ENCODE data around the gene SPATA7.

Gene SPATA7

DNA sequence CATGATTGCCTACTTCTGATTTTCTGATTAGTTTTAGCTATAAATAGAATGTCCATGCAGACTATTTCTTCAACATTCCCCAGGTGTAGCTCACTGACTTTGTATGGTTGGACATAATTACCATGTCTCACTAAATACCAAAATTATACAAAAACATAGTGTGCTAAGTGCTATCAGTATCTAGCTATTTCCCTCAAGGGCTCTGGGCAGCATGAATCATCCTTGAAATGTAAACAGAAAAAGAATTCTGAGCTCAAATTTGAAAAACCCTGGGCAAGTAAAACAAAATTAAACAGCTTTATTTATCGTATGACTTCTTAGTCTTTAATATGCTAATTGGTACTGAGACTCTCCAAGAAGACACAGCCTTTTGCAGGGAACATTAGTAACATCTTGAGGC lies 82.9 kb downstream of the SPATA7 start:
- Histone ChIP-seq H3K4me2 (no peak overlapping the region), H3K36me3 (ENCODE audit: insufficient read depth) (no peaks in the 10 kb centered on the region), H3K27me3 (ENCODE audit: insufficient read depth, low read depth) (no peaks in the 10 kb centered on the region), H3K9ac (no peak overlapping the region), H4K20me1 (ENCODE audit: insufficient read depth) (no peaks in the 10 kb centered on the region), H3K4me3 (IDR thresholded peaks at IDR 0.05; ENCODE audit: insufficient read depth, low read depth, low read length) (no peak overlapping the region), H3K27ac (no peak overlapping the region), H3K4me1 (ENCODE audit: low read depth, poor library complexity, severe bottlenecking) (no peaks in the 10 kb centered on the region), H3K79me2 (ENCODE audit: insufficient read depth, low read depth) (no peaks in the 10 kb centered on the region), H2AFZ (ENCODE audit: low read depth) (no peak overlapping the region)
- TF ChIP-seq, protein P1, sequence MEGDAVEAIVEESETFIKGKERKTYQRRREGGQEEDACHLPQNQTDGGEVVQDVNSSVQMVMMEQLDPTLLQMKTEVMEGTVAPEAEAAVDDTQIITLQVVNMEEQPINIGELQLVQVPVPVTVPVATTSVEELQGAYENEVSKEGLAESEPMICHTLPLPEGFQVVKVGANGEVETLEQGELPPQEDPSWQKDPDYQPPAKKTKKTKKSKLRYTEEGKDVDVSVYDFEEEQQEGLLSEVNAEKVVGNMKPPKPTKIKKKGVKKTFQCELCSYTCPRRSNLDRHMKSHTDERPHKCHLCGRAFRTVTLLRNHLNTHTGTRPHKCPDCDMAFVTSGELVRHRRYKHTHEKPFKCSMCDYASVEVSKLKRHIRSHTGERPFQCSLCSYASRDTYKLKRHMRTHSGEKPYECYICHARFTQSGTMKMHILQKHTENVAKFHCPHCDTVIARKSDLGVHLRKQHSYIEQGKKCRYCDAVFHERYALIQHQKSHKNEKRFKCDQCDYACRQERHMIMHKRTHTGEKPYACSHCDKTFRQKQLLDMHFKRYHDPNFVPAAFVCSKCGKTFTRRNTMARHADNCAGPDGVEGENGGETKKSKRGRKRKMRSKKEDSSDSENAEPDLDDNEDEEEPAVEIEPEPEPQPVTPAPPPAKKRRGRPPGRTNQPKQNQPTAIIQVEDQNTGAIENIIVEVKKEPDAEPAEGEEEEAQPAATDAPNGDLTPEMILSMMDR (conservative IDR thresholded peaks at IDR 0.05; ENCODE audit: low read depth, low read length), result no peak

DNA sequence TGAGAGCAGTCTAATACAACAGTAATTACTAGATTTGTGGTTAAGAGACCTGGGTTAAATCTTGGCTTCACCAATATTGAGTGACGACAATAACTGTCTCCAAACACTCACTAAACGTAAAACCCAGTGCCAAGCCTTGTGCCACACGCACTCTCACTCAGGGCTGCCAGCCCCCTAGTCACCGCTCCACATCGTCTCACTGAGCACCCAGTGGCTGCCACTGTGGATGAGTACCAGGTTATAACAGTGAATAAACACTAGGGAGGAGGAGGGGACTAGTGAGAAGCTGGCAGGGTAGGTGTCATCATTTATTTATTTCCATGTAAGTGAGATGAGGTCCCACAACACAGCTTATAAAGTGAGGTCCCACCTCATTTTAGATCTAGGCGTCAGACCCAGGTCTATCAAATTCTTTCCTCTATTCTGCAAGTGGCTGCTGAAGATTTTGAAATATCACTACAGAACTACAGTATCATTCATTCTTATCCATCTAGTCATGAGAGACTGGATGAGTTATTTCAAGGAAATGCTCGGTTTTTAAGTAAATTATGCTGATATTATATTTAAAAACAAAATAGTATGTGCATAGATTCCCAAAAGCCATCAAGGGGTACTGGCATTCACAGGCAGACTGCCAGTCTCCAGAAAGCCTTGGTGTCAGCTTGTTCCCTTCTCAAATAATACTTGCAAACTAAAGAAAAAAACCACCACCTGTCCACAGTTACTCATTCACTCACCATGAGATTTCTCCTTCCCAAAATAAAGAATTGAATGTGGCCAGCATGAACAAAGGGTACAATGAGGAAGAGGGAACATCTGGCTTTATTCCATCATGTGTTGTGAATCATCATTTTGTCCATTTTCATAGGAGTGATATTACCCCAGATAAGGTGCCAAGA lies 85.3 kb downstream of the SPATA7 start:
- H3K4me2 ChIP-seq, result no peak overlapping the region
- no peaks in the 10 kb centered on the region for H4K20me1 ChIP-seq (ENCODE audit: insufficient read depth)
- H3K27ac ChIP-seq, result no peak overlapping the region
- no peak overlapping the region for H3K4me3 ChIP-seq (IDR thresholded peaks at IDR 0.05; ENCODE audit: insufficient read depth, low read depth, low read length)
- H3K9ac ChIP-seq, result no peak overlapping the region
- TF ChIP-seq, protein P1 (conservative IDR thresholded peaks at IDR 0.05; ENCODE audit: low read depth, low read length), result no peak
- H3K4me1 ChIP-seq (ENCODE audit: low read depth, poor library complexity, severe bottlenecking), result no peaks in the 10 kb centered on the region
- H3K36me3 ChIP-seq (ENCODE audit: insufficient read depth), result no peaks in the 10 kb centered on the region
- no peak overlapping the region for H2AFZ ChIP-seq (ENCODE audit: low read depth)
- H3K27me3 ChIP-seq (ENCODE audit: insufficient read depth, low read depth), result no peaks in the 10 kb centered on the region
- H3K79me2 ChIP-seq (ENCODE audit: insufficient read depth, low read depth), result no peaks in the 10 kb centered on the region

DNA sequence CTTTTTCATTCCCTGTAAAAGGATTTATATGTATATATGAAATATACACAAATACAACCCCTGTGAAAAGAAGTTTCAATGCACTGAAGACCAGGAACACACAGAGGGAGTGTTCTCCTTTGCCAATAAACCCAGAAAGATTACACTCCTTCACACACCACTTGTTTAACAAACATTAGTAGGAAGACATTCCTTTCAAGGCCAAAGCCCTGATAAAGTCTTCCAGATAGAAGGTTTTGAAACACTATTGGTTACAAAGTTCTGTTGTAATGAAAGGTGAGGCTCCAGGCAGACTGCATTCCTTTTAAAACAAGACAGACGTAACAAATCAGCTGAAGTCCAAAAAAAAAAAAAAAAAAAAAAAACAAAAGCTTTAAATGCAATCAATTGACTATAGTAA lies 88.3 kb downstream of the SPATA7 start:
- H3K4me1 ChIP-seq (ENCODE audit: low read depth, poor library complexity, severe bottlenecking), result no peaks in the 10 kb centered on the region
- no peaks in the 10 kb centered on the region for H3K27me3 ChIP-seq (ENCODE audit: insufficient read depth, low read depth)
- H3K27ac ChIP-seq, result no peak overlapping the region
- TF ChIP-seq, protein P1 (conservative IDR thresholded peaks at IDR 0.05; ENCODE audit: low read depth, low read length), result no peak
- no peaks in the 10 kb centered on the region for H4K20me1 ChIP-seq (ENCODE audit: insufficient read depth)
- H3K4me3 ChIP-seq (IDR thresholded peaks at IDR 0.05; ENCODE audit: insufficient read depth, low read depth, low read length), result no peak overlapping the region
- no peaks in the 10 kb centered on the region for H3K79me2 ChIP-seq (ENCODE audit: insufficient read depth, low read depth)
- H3K4me2 ChIP-seq, result no peak overlapping the region
- no peak overlapping the region for H3K9ac ChIP-seq
- H2AFZ ChIP-seq (ENCODE audit: low read depth), result no peak overlapping the region
- no peaks in the 10 kb centered on the region for H3K36me3 ChIP-seq (ENCODE audit: insufficient read depth)

DNA sequence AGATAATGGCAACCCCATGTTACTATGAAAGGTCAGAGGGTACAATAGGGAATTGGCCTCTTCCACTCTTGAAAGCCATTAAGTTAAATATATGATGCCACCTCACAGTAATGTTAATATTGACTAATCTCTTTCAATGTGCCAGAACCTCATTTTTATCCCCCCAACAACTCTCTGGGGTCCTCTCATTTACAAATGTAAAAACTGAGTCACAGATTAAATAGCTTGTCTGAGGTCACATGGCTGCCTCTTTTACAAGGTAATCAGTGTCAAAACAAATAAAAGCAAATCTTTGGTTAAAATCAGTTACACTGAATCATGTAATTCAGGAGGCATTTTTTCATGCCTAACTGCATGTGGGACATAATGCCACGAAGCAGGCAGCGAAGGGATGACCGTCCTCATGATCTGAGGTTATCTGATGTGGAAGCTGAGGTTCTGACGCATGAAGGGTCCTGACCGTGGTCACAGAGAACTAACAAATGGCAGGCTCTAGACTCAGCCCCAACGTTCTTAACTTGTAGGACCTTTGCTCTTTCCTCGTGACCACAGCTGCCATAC lies 90.8 kb downstream of the SPATA7 start:
- Histone ChIP-seq H3K4me2 (no peak overlapping the region), H3K79me2 (ENCODE audit: insufficient read depth, low read depth) (no peaks in the 10 kb centered on the region), H3K36me3 (ENCODE audit: insufficient read depth) (no peaks in the 10 kb centered on the region), H3K27ac (no peak overlapping the region), H3K4me3 (IDR thresholded peaks at IDR 0.05; ENCODE audit: insufficient read depth, low read depth, low read length) (no peak overlapping the region), H4K20me1 (ENCODE audit: insufficient read depth) (no peaks in the 10 kb centered on the region), H3K27me3 (ENCODE audit: insufficient read depth, low read depth) (no peaks in the 10 kb centered on the region), H2AFZ (ENCODE audit: low read depth) (no peak overlapping the region), H3K9ac (no peak overlapping the region), H3K4me1 (ENCODE audit: low read depth, poor library complexity, severe bottlenecking) (no peaks in the 10 kb centered on the region)
- TF ChIP-seq, protein P1 (conservative IDR thresholded peaks at IDR 0.05; ENCODE audit: low read depth, low read length), result no peak
